Common myeloid progenitor, CD34-positive (primary cell): Measurements from ENCODE around the gene CCDC27.

Experiments used
- CTCF ChIA-PET: fragments of 350-600 bp; sonication (Branson Sonifier 250); formaldehyde crosslinking; loops from one replicate; lab custom pipeline; 2021; ENCODE audit warnings: antibody characterized with exemption; lab: Charles Lee
- POLR2A ChIA-PET: fragments of 350-600 bp; sonication (Branson Sonifier 250); formaldehyde crosslinking; loops from one replicate; lab custom pipeline; 2021; ENCODE audit warnings: antibody characterized with exemption; lab: Charles Lee
- DNase-seq, 3 donors: peaks; one replicate each; pipeline versions ENCODE4 v3.0.0 to v3.0.0-alpha.2; 2013
- H3K27ac ChIP-seq, 2 experiments: 1 replicate in 1 of 2; 2 replicates in 1 of 2; pipeline ENCODE4 v1.7.0; 2013; ENCODE audit warnings: inconsistent platforms in 2 of 2, low read length in 2 of 2, mild to moderate bottlenecking in 2 of 2, low read depth in 1 of 2, moderate library complexity in 1 of 2; ENCODE audit not compliant: severe bottlenecking in 2 of 2, insufficient read depth in 1 of 2, poor library complexity in 1 of 2
- H3K27me3 ChIP-seq, 5 experiments: replicated peaks in 2 of 5; 1 replicate in 3 of 5; 2 replicates in 2 of 5; pipeline versions ENCODE4 v1.6.1 to v1.7.0; 2013; ENCODE audit warnings: low read length in 4 of 5, mild to moderate bottlenecking in 2 of 5, moderate library complexity in 2 of 5, inconsistent platforms in 1 of 5; ENCODE audit not compliant: insufficient read depth in 5 of 5, control insufficient read depth in 4 of 5
- H3K36me3 ChIP-seq, 4 experiments: 1 replicate in 2 of 4; 2 replicates in 2 of 4; pipeline versions ENCODE4 v1.6.1 to v1.7.0; 2013; ENCODE audit warnings: low read length in 3 of 4, control low read depth in 1 of 4, mild to moderate bottlenecking in 1 of 4; ENCODE audit not compliant: control insufficient read depth in 4 of 4, insufficient read depth in 4 of 4
- H3K4me1 ChIP-seq, 4 experiments: 1 replicate in 3 of 4; 2 replicates in 1 of 4; pipeline versions ENCODE4 v1.6.1 to v1.7.1; 2013; ENCODE audit warnings: low read length in 3 of 4, mild to moderate bottlenecking in 3 of 4, control low read depth in 1 of 4, inconsistent platforms in 1 of 4, moderate library complexity in 1 of 4; ENCODE audit not compliant: control insufficient read depth in 4 of 4, insufficient read depth in 4 of 4; ENCODE audit errors: control extremely low read depth in 1 of 4
- H3K4me3 ChIP-seq, 7 experiments: 1 replicate in 4 of 7; 2 replicates in 3 of 7; pipeline versions ENCODE4 v1.5.1 to v1.7.0; 2013; ENCODE audit warnings: mild to moderate bottlenecking in 7 of 7, low read length in 6 of 7, moderate library complexity in 6 of 7, inconsistent platforms in 2 of 7, low read depth in 2 of 7, control low read depth in 1 of 7; ENCODE audit not compliant: insufficient read depth in 4 of 7, control insufficient read depth in 1 of 7; ENCODE audit errors: extremely low read depth in 1 of 7
- H3K9me3 ChIP-seq, 5 experiments: 1 replicate in 4 of 5; 2 replicates in 1 of 5; pipeline versions ENCODE4 v1.6.1 to v1.7.1; 2013; ENCODE audit warnings: low read length in 4 of 5, mild to moderate bottlenecking in 2 of 5, inconsistent platforms in 1 of 5, low read depth in 1 of 5, moderate library complexity in 1 of 5; ENCODE audit not compliant: control insufficient read depth in 4 of 5, insufficient read depth in 2 of 5; ENCODE audit errors: control extremely low read depth in 1 of 5
- WGBS: methylation state at CpG from one replicate; pipeline ENCODE4 v1.1.5; 2013; ENCODE audit not compliant: insufficient coverage; 5-methylcytosine and 5-hydroxymethylcytosine counted together

Gene CCDC27

GRCh38 chr1:3712573-3713535, 39.4 kb upstream of the CCDC27 start:
- DNase-seq: no peak
- 83% methylated on average over 14 of the region's 19 CpGs for WGBS

GRCh38 chr1:3713840-3714239, 38.4 kb upstream of the CCDC27 start:
- Histone ChIP-seq H3K27me3 (peaks cover 0 to 35% (median 13%) of the 10 kb centered on the region in 5 experiments), H3K4me1 (peaks cover 0 to 3% (median 0%) of the 10 kb centered on the region in 4 experiments), H3K9me3 (no peaks in the 10 kb centered on the region), H3K27ac (no peak overlapping the region), H3K36me3 (no peaks in the 10 kb centered on the region), H3K4me3 (no peak overlapping the region)
- WGBS: 92% methylated on average over 5 of the region's 7 CpGs
- ChIA-PET POLR2A (no interaction called here), CTCF (interaction anchor here (1.3 to 2.0 kb wide), 2 partner anchors 10 to 14 kb away, joined by 4 to 13 read pairs; no protein-coding TSS in a partner anchor)
- no peak for DNase-seq

More at GRCh38 chr1:3712573-3713535, 39.4 kb upstream of the CCDC27 start:
- Histone ChIP-seq H3K4me3 (no peak overlapping the region), H3K27me3 (peaks cover 0 to 44% (median 15%) of the 10 kb centered on the region in 5 experiments), H3K36me3 (no peaks in the 10 kb centered on the region), H3K9me3 (no peaks in the 10 kb centered on the region), H3K27ac (no peak overlapping the region), H3K4me1 (peaks cover 0 to 1% (median 0%) of the 10 kb centered on the region in 4 experiments)
- ChIA-PET POLR2A (no interaction called here), CTCF (interaction anchor here (1.2 kb wide), 1 partner anchor 12 kb away, joined by 3 read pairs; no protein-coding TSS in a partner anchor)

- Histone ChIP-seq H3K27me3 (peaks cover 0 to 30% (median 12%) of the 10 kb centered on the region in 5 experiments), H3K4me1 (peaks cover 0 to 3% (median under 1%) of the 10 kb centered on the region in 4 experiments), H3K4me3 (no peak overlapping the region), H3K9me3 (no peaks in the 10 kb centered on the region), H3K27ac (no peak overlapping the region), H3K36me3 (no peaks in the 10 kb centered on the region)
- no peak for DNase-seq
- 91% methylated on average over 9 of the region's 10 CpGs for WGBS
- ChIA-PET CTCF (interaction anchor here (1.3 to 2.0 kb wide), 3 partner anchors 10 to 19 kb away, joined by 4 to 13 read pairs (median 5); no protein-coding TSS in a partner anchor), POLR2A (no interaction called here)
Observed at GRCh38 chr1:3714284-3714741, 37.9 kb upstream of the CCDC27 start.

- peaks cover 0 to 6% (median 2%) of the 10 kb centered on the region in 4 experiments for H3K4me1 ChIP-seq
- WGBS: 95% methylated on average over 9 of the region's 10 CpGs
- POLR2A ChIA-PET: no interaction called here
Observed at GRCh38 chr1:3714814-3715213, 37.4 kb upstream of the CCDC27 start.

DNA sequence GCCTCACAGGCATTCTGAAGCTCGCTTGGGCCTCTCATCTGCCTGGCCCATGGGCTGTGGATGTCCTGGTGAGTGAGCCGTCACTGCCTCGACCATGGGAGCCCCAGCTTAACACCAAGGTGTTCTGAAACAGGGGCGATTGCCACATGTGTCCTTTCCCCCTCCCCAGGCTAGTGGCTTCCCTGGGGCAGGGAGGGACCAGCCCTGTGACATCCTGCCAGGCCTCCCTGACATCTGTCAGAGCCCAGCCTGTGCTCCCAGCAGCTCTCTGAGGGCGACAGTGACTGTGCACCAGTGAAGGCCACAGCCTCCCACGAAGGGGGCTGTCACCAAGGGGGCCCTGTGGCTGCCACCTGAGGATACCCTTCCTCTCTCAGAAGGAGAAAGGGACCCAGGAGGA, 35.9 kb upstream of the CCDC27 start:
- no peaks in the 10 kb centered on the region for H3K36me3 ChIP-seq
- no peak overlapping the region for H3K4me3 ChIP-seq
- CTCF ChIA-PET: interaction anchor here (0.8 kb wide), 1 partner anchor 8 kb away, joined by 3 read pairs; no protein-coding TSS in a partner anchor
- no peaks in the 10 kb centered on the region for H3K9me3 ChIP-seq
- peaks cover 0 to 20% (median 4%) of the 10 kb centered on the region in 5 experiments for H3K27me3 ChIP-seq
- WGBS: 90% methylated on average over 5 of the region's 6 CpGs
- H3K27ac ChIP-seq: no peak overlapping the region
- H3K4me1 ChIP-seq: peaks cover 0 to 14% (median 3%) of the 10 kb centered on the region in 4 experiments
- POLR2A ChIA-PET: no interaction called here
- DNase-seq: no peak

More at GRCh38 chr1:3714814-3715213, 37.4 kb upstream of the CCDC27 start:
- Histone ChIP-seq H3K27me3 (peaks cover 0 to 25% (median 8%) of the 10 kb centered on the region in 5 experiments), H3K4me3 (no peak overlapping the region), H3K36me3 (no peaks in the 10 kb centered on the region), H3K27ac (no peak overlapping the region), H3K9me3 (no peaks in the 10 kb centered on the region)
- CTCF ChIA-PET: interaction anchor here (1.3 to 2.0 kb wide), 3 partner anchors 9 to 20 kb away, joined by 4 to 13 read pairs (median 5); no protein-coding TSS in a partner anchor
- no peak for DNase-seq

DNA sequence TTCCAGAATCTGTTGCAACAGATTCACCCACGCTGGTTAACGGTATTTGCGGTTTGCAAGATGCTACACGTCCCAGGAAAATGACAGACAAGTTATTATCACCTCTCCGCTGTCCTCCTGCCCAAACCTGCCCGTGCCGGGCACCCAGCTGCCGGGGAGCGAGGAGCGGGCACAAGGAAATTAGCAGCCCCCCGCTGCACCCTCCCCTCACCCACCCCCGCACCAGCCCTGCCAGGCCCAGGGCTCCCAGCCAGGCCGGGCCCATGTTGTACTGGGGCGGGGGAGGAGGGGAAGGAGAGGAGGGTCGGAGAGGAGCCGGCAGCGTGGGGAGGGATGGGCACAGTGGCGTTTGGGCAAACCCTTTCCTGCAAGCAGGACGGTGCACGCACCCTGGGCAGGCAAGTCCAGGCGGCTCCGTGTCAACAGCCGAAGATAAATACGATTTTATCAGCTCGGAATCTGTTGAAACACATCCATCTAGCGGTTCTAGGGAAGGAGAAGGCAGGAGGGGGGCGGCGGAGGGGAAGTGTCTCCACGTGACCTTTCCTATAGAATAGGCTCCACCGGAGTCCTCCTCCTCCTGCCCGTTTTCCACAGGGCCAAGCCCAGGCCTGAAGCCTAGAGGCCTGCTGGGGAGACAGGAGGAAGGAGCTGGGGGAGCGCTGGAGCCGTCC, 35.1 kb upstream of the CCDC27 start:
- no peak for DNase-seq
- no peaks in the 10 kb centered on the region for H3K9me3 ChIP-seq
- H3K27me3 ChIP-seq: peaks cover 0 to 20% (median 0%) of the 10 kb centered on the region in 5 experiments
- 40% methylated on average over 26 of the region's 33 CpGs for WGBS
- H3K27ac ChIP-seq: no peak overlapping the region
- ChIA-PET POLR2A (no interaction called here), CTCF (no interaction called here)
- no peak overlapping the region for H3K4me3 ChIP-seq
- peaks cover 0 to 14% (median 3%) of the 10 kb centered on the region in 4 experiments for H3K4me1 ChIP-seq
- no peaks in the 10 kb centered on the region for H3K36me3 ChIP-seq
